Measurements from ENCODE around the gene THBD.

GRCh38 chr20:23032750-23033078 lies 16.8 kb downstream of the THBD start:
- TF ChIP-seq CTCF (IDR thresholded peaks at IDR 0.05) (no peak), POLR2A (IDR thresholded peaks at IDR 0.05) (no peak)
